OCI-LY1 (cell line): ENCODE data around the gene FKBP4.

Source experiments
- H2AFZ ChIP-seq: fragments of 200-600 bp; sonication (generic), shearing (Covaris generic); 2 replicates; pipeline ENCODE4 v1.6.0; 2014; ENCODE audit warnings: antibody characterized with exemption, mild to moderate bottlenecking, low read length
- H3F3A ChIP-seq: fragments of 200-600 bp; sonication (generic), shearing (Covaris generic); 2 replicates; pipeline ENCODE4 v1.6.0; 2014; ENCODE audit warnings: mild to moderate bottlenecking, antibody characterized with exemption, low read length, moderate library complexity; ENCODE audit not compliant: insufficient read depth
- H3K27ac ChIP-seq: fragments of 200-600 bp; sonication (generic); 2 replicates; pipeline ENCODE4 v1.5.1; 2014; ENCODE audit warnings: low read length, mixed run types, mild to moderate bottlenecking, low read depth; ENCODE audit not compliant: poor library complexity, severe bottlenecking
- H3K27me3 ChIP-seq: fragments of 200-600 bp; sonication (generic); 2 replicates; pipeline ENCODE4 v1.6.0; 2014; ENCODE audit warnings: antibody characterized with exemption, mild to moderate bottlenecking, low read length, moderate library complexity; ENCODE audit not compliant: insufficient read depth
- H3K36me3 ChIP-seq: fragments of 200-600 bp; sonication (generic); 2 replicates; pipeline ENCODE4 v1.6.1; 2014; ENCODE audit warnings: mild to moderate bottlenecking, antibody characterized with exemption, low read length, moderate library complexity, mixed read lengths; ENCODE audit not compliant: insufficient read depth
- H3K4me1 ChIP-seq: fragments of 200-600 bp; sonication (generic); 2 replicates; pipeline ENCODE4 v1.5.1; 2014; ENCODE audit warnings: mild to moderate bottlenecking, low read length, moderate library complexity; ENCODE audit not compliant: insufficient read depth, severe bottlenecking
- H3K4me2 ChIP-seq: fragments of 200-600 bp; sonication (generic), shearing (Covaris generic); 2 replicates; pipeline ENCODE4 v1.6.1; 2014; ENCODE audit warnings: low read length
- H3K4me3 ChIP-seq: fragments of 200-600 bp; sonication (generic); 2 replicates; pipeline ENCODE4 v1.5.1; 2014; ENCODE audit warnings: low read length, low read depth, mild to moderate bottlenecking, mixed read lengths; ENCODE audit not compliant: poor library complexity, severe bottlenecking
- H3K79me2 ChIP-seq: fragments of 200-600 bp; shearing (Covaris generic); 2 replicates; pipeline ENCODE4 v1.6.1; 2016; ENCODE audit warnings: mixed run types, low read length, mixed read lengths; ENCODE audit not compliant: insufficient read depth
- H3K9ac ChIP-seq: fragments of 200-600 bp; sonication (generic), shearing (Covaris generic); 2 replicates; pipeline ENCODE4 v1.6.1; 2014; ENCODE audit warnings: mild to moderate bottlenecking, low read length, mixed read lengths
- H3K9me2 ChIP-seq: fragments of 200-600 bp; sonication (generic), shearing (Covaris generic); 2 replicates; pipeline ENCODE4 v1.6.1; 2014; ENCODE audit warnings: low read depth, mild to moderate bottlenecking, low read length, mixed read lengths
- H3K9me3 ChIP-seq: fragments of 200-600 bp; shearing (Covaris generic); 2 replicates; pipeline ENCODE4 v1.6.1; 2014; ENCODE audit warnings: low read length, mixed read lengths
- H4K20me1 ChIP-seq: fragments of 200-600 bp; sonication (generic), shearing (Covaris generic); 2 replicates; pipeline ENCODE4 v1.6.0; 2016; ENCODE audit warnings: mild to moderate bottlenecking, low read length; ENCODE audit not compliant: insufficient read depth
- CTCF ChIP-seq: fragments of 200-600 bp; sonication (generic), shearing (Covaris generic); IDR thresholded peaks from 2 replicates; pipeline ENCODE4 v1.5.1; 2017; ENCODE audit warnings: mild to moderate bottlenecking, antibody characterized with exemption, low read length, moderate library complexity, mixed read lengths
- EZH2 ChIP-seq: fragments of 200-600 bp; sonication (generic), shearing (Covaris generic); IDR thresholded peaks from 2 replicates; pipeline ENCODE4 v1.8.0; 2017; ENCODE audit warnings: borderline replicate concordance, mixed run types, mild to moderate bottlenecking, antibody characterized with exemption, low read length, moderate library complexity, mixed read lengths

The FKBP4 gene

GRCh38 chr12:2823483-2823882, 28.7 kb downstream of the FKBP4 start:
- Histone ChIP-seq H3K27me3 (no peaks in the 10 kb centered on the region), H3K4me1 (no peaks in the 10 kb centered on the region), H3K79me2 (no peaks in the 10 kb centered on the region), H2AFZ (no peak overlapping the region), H3K9me3 (no peaks in the 10 kb centered on the region), H3K27ac (no peak overlapping the region), H3K36me3 (peaks cover 92% of the 10 kb centered on the region), H3K4me3 (no peak overlapping the region), H3F3A (no peaks in the 10 kb centered on the region), H3K4me2 (no peak overlapping the region), H4K20me1 (no peaks in the 10 kb centered on the region), H3K9ac (no peak overlapping the region), H3K9me2 (no peaks in the 10 kb centered on the region)
- TF ChIP-seq EZH2 (no peak), CTCF (no peak)

- Histone ChIP-seq H3K4me2 (no peak overlapping the region), H3F3A (no peaks in the 10 kb centered on the region), H3K9ac (no peak overlapping the region), H3K4me3 (no peak overlapping the region), H3K9me3 (no peaks in the 10 kb centered on the region), H3K36me3 (peaks cover 88% of the 10 kb centered on the region), H2AFZ (no peak overlapping the region), H3K27me3 (no peaks in the 10 kb centered on the region), H4K20me1 (no peaks in the 10 kb centered on the region), H3K79me2 (no peaks in the 10 kb centered on the region), H3K9me2 (no peaks in the 10 kb centered on the region), H3K4me1 (no peaks in the 10 kb centered on the region), H3K27ac (no peak overlapping the region)
- TF ChIP-seq EZH2 (no peak), CTCF (no peak)
Measured at GRCh38 chr12:2824541-2824940, 29.8 kb downstream of the FKBP4 start.

- H3K79me2 ChIP-seq = no peaks in the 10 kb centered on the region
- H3K4me1 ChIP-seq = no peaks in the 10 kb centered on the region
- H3K9me2 ChIP-seq = no peaks in the 10 kb centered on the region
- no peak for TF ChIP-seq EZH2
- no peak for TF ChIP-seq CTCF
- H3K4me2 ChIP-seq = no peak overlapping the region
- H3K27me3 ChIP-seq = no peaks in the 10 kb centered on the region
- no peak overlapping the region for H3K27ac ChIP-seq
- H2AFZ ChIP-seq = no peak overlapping the region
- peaks cover 84% of the 10 kb centered on the region for H3K36me3 ChIP-seq
- no peaks in the 10 kb centered on the region for H3K9me3 ChIP-seq
- H3K9ac ChIP-seq = no peak overlapping the region
- no peaks in the 10 kb centered on the region for H3F3A ChIP-seq
- no peak overlapping the region for H3K4me3 ChIP-seq
- H4K20me1 ChIP-seq = no peaks in the 10 kb centered on the region
Measured at GRCh38 chr12:2825132-2825531, 30.4 kb downstream of the FKBP4 start.
